Measurements from ENCODE around the gene SERPIND1. TPM values are rescaled to one million over a fixed set of nuclear protein-coding genes. Genes with fewer than 3 reads are reported as not detected.

SERPIND1 gene
- total RNA-seq, 1 donor from 2014 or later, result not detected

DNA sequence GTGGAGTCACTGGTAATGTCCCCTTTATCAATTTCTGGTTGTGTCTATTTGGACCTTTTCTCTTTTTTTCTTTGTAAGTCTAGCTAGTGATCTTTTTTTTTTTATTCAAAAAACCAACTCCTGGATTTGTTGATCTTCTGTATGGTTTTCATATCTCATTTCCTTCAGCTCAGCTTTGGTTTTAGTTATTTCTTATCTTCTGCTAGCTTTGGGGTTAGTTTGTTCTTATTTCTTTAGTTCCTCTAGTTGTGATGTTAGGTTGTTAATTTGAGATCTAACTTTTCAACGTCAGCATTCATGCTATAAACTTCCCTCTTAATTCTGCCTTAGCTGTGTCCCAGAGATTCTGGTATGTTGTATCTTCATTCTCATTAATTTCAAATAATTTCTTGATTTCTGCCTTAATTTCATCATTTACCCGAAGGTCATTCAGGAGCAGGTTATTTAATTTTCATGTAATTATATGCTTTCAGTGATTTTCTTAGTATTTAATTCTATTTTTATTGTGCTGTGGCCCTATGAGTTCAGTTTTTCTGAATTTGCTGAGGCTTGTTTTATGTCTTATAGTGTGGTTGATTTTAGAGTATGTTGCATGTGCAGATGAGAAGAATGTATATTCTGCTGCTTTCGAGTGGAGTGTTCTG is 55.7 kb downstream of the SERPIND1 start:
- intact Hi-C loops (cut with micrococcal nuclease), result no loop called here
- ATAC-seq (no peak), DNase-seq (no peak)

DNA sequence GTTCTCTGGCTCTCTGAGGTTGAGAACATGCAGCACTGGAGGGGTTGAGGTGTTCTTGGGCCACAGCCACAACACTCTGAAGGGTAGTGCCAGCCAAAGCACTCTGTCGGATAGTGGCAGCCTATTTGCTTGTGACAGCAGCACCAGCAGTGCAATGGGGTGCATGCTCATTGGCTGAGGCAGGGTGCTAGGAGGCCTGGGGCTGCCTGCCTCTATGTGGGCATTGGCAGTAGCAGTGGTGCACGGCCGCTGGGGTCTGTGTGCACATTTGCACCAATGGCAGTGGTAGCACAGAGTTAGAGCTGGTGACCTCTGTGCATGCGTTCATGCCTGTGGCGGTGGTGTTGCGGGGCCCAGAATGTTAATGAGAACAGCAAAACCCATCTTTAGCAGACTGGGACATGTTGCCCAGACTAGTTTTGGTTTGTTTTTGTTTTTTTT is 59.3 kb downstream of the SERPIND1 start:
- no peak for DNase-seq
- intact Hi-C loops (cut with micrococcal nuclease), result no loop called here
- peak; percentile 20 for ATAC-seq

DNA sequence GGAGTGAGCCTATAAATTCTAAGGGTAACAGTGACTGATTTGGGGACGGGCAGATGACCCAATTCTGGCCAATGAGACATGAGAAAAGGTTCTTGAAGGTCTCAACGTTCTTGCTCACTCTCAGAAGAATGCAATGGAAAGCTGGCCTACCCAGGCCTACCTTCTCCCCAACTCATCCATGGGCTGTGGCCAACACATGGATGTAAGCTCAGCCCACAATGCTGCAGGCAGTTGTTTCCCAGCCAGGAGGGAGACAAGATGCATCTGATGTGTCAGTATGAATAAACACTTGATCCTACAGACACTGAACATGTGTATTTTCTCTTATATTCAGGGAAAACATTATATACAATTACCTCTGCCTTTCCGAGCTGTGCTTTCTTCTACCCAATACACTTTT is 60.3 kb downstream of the SERPIND1 start:
- no peak for ATAC-seq
- intact Hi-C loops (cut with micrococcal nuclease), result no loop called here
- no peak for DNase-seq

DNA sequence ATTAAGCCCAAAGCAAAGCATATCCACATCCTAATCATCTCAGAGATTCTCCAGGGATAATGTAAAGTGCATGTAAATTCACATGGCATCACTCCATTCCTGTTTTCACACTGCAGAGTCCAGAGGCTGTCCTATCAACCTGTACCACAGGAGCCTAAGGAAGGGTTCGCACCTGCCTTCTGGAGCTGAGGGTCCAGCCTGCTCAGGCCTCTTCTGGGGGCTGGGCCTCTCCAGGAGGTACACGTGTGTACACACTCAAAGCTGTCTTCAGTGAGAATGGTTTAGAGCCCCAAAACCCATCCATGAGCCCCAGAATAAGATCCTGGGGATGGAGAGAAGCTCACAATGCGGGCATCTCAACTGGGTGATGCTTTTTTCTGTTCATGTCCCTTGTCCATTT is 60.8 kb downstream of the SERPIND1 start:
- DNase-seq (no peak), ATAC-seq (no peak)
- intact Hi-C loops (cut with micrococcal nuclease), result no loop called here

Other genes starting within 250 kb of the SERPIND1 start
- gene PI4KA, start 84.7 kb downstream of the SERPIND1 start, total RNA-seq, result 46.2 TPM
- 24.2 TPM for gene SNAP29, start 84.9 kb downstream of the SERPIND1 start, total RNA-seq
- gene CRKL, start 143.3 kb downstream of the SERPIND1 start, total RNA-seq, result 54.7 TPM
- gene AIFM3, start 193.1 kb downstream of the SERPIND1 start, total RNA-seq, result 0.52 TPM
- gene LZTR1, start 208.2 kb downstream of the SERPIND1 start, total RNA-seq, result 24.4 TPM
- gene THAP7, start 228.0 kb downstream of the SERPIND1 start, total RNA-seq, result 18.0 TPM
- 1.8 TPM for gene P2RX6, start 241.1 kb downstream of the SERPIND1 start, total RNA-seq

All from left ventricle myocardium superior (tissue), 1 donor.